SU-DHL-6 (cell line): ENCODE results near the gene ACAP3.

ENCODE experiments used
- CTCF ChIP-seq: fragments of 200-600 bp; sonication (generic); IDR thresholded peaks from one replicate; pipeline ENCODE4 v1.5.1; 2017; ENCODE audit warnings: antibody characterized with exemption, mild to moderate bottlenecking, low read length, moderate library complexity; ENCODE audit not compliant: insufficient read depth, poor library complexity, severe bottlenecking
- EZH2phosphoT487 ChIP-seq: fragments of 200-600 bp; sonication (generic), shearing (Covaris generic); conservative IDR thresholded peaks from 2 replicates; pipeline ENCODE4 v1.6.1; 2018; ENCODE audit warnings: mild to moderate bottlenecking, antibody characterized with exemption, low read length, moderate library complexity, mixed read lengths

GRCh38 chr1:1318131-1318652 lies 10.5 kb upstream of the ACAP3 start:
- TF ChIP-seq CTCF, result no peak
- no peak for TF ChIP-seq EZH2phosphoT487
